A549 (cell line): ENCODE measurements around the gene ZBTB22.

Source experiments
- PHF8 ChIP-seq: fragments of 200-600 bp; sonication (generic); IDR thresholded peaks from 2 replicates; pipeline ENCODE4 v1.6.1; 2016; ENCODE audit warnings: low read depth, mild to moderate bottlenecking, antibody characterized with exemption, moderate library complexity, borderline replicate concordance
- POLR2A ChIP-seq: IDR thresholded peaks from 2 replicates; pipeline ENCODE4 v1.6.1; 2012; ENCODE audit warnings: mild to moderate bottlenecking, low read length
- USF2 ChIP-seq: fragments of 450-650 bp; IDR thresholded peaks from 2 replicates; pipeline ENCODE4 v1.6.1; 2014; ENCODE audit warnings: antibody characterized with exemption

DNA sequence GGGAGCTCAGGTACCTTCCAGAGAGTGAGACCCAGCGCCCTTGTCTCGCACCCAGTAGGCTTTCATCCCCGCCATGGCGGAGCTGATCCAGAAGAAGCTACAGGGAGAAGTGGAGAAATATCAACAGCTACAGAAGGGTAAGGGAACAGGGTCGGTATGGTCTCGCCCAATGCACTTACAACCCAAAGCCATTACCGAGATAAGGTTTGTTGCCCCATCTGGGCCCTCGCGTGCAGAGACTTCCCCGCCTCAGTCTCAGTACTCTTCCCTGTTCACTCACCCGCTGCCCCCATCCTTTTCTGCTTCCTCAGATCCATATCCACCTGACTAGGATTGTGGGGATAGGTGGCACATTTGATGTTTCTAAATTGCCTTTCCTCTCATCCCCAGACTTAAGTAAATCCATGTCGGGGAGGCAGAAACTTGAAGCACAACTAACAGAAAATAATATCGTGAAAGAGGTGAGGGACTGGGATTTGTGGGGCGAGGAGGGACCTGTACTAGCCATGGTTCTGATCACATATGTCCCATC, 27.7 kb downstream of the ZBTB22 start:
- TF ChIP-seq PHF8 (no peak; the same call in 1 of the 2 replicates), USF2 (no peak), POLR2A (no peak)
